ENCODE results near the gene PDE8A. TPM values are rescaled to one million over a fixed set of nuclear protein-coding genes. Genes with fewer than 3 reads are reported as not detected.

PDE8A gene
- total and polyA plus RNA-seq, 2 donors (not counting 1 experiment from before 2014, with no cell fraction given), result 17.4 to 51.1 TPM

- Mint-ChIP-seq H3K4me1 (peaks cover 4% of the 10 kb centered on the region), H3K27me3 (peaks cover 24% of the 10 kb centered on the region), H3K27ac (no peak overlapping the region), H3K9me3 (ENCODE audit: insufficient read depth) (no peaks in the 10 kb centered on the region), H3K4me3 (no peak overlapping the region)
- Histone ChIP-seq H2AFZ (ENCODE audit: insufficient read depth, low read depth, low read length, poor library complexity, severe bottlenecking) (no peak overlapping the region), H3K9ac (ENCODE audit: low read length) (no peak overlapping the region), H3K79me2 (ENCODE audit: control insufficient read depth, insufficient read depth, low read length) (no peaks in the 10 kb centered on the region), H3K4me2 (replicated peaks; ENCODE audit: low read depth, low read length, poor library complexity, severe bottlenecking) (no peak overlapping the region), H3K27me3 (replicated peaks in 1 of 4; ENCODE audit: control extremely low read depth in 1 of 4, control insufficient read depth in 3 of 4, insufficient read depth in 4 of 4, low read length in 3 of 4) (peaks cover 0 to 8% (median 0%) of the 10 kb centered on the region in 4 experiments), H3K4me1 (ENCODE audit: control insufficient read depth in 2 of 2, insufficient read depth in 2 of 2, low read length in 2 of 2) (no peaks in the 10 kb centered on the region), H3K36me3 (replicated peaks in 1 of 2; ENCODE audit: control extremely low read depth in 1 of 2, control insufficient read depth in 1 of 2, extremely low read depth in 1 of 2, insufficient read depth in 2 of 2, low read length in 1 of 2) (no peaks in the 10 kb centered on the region), H3K4me3 (ENCODE audit: control extremely low read depth in 1 of 5, extremely low read depth in 1 of 5, insufficient read depth in 1 of 5, low read depth in 2 of 5, low read length in 4 of 5) (no peak overlapping the region), H3K27ac (ENCODE audit: low read length in 2 of 2) (no peak overlapping the region), H4K20me1 (ENCODE audit: control insufficient read depth, insufficient read depth, low read length, poor library complexity, severe bottlenecking) (no peaks in the 10 kb centered on the region), H3K9me3 (ENCODE audit: control extremely low read depth in 1 of 3, control insufficient read depth in 2 of 3, insufficient read depth in 1 of 3, low read length in 2 of 3) (peaks cover 0 to 5% (median 4%) of the 10 kb centered on the region in 3 donors)
- ATAC-seq (ENCODE audit: low read depth) (no peak), DNase-seq (no peak)
- intact Hi-C loops (cut with micrococcal nuclease), result no loop called here
- ChIA-PET CTCF (interaction anchor here (0.6 kb wide), 2 partner anchors 59 to 81 kb away, joined by 3 read pairs; no protein-coding TSS in a partner anchor), POLR2A (no interaction called here)
- WGBS (ENCODE audit: insufficient coverage), result 87% methylated on average over 2 of the region's 3 CpGs
- TF ChIP-seq CTCF (IDR thresholded peaks at IDR 0.05) (no peak), EZH2 (IDR thresholded peaks at IDR 0.05; ENCODE audit: borderline replicate concordance, insufficient read depth, low read depth, low read length, poor library complexity, severe bottlenecking) (no peak)
Observed at GRCh38 chr15:84962955-84963354, 18.7 kb upstream of the PDE8A start.

- no peak overlapping the region for H3K27ac Mint-ChIP-seq
- ChIA-PET POLR2A (no interaction called here), CTCF (interaction anchor here (1.2 kb wide), 1 partner anchor 29 kb away, joined by 3 read pairs; no protein-coding TSS in a partner anchor)
- no peaks in the 10 kb centered on the region for H3K4me1 ChIP-seq (ENCODE audit: control insufficient read depth in 2 of 2, insufficient read depth in 2 of 2, low read length in 2 of 2)
- intact Hi-C loops (cut with micrococcal nuclease), result no loop called here
- H3K4me1 Mint-ChIP-seq, result no peaks in the 10 kb centered on the region
- no peak for ATAC-seq (ENCODE audit: low read depth)
- no peaks in the 10 kb centered on the region for H3K36me3 ChIP-seq (replicated peaks in 1 of 2; ENCODE audit: control extremely low read depth in 1 of 2, control insufficient read depth in 1 of 2, extremely low read depth in 1 of 2, insufficient read depth in 2 of 2, low read length in 1 of 2)
- TF ChIP-seq EZH2 (IDR thresholded peaks at IDR 0.05; ENCODE audit: borderline replicate concordance, insufficient read depth, low read depth, low read length, poor library complexity, severe bottlenecking) (no peak), CTCF (IDR thresholded peaks at IDR 0.05) (no peak)
- H3K9ac ChIP-seq (ENCODE audit: low read length), result no peak overlapping the region
- no peaks in the 10 kb centered on the region for H4K20me1 ChIP-seq (ENCODE audit: control insufficient read depth, insufficient read depth, low read length, poor library complexity, severe bottlenecking)
- H3K27me3 Mint-ChIP-seq, result peaks cover 16% of the 10 kb centered on the region
- no peak overlapping the region for H3K27ac ChIP-seq (ENCODE audit: low read length in 2 of 2)
- WGBS (ENCODE audit: insufficient coverage), result 64% methylated on average over 3 of the region's 3 CpGs
- no peak overlapping the region for H3K4me2 ChIP-seq (replicated peaks; ENCODE audit: low read depth, low read length, poor library complexity, severe bottlenecking)
- H2AFZ ChIP-seq (ENCODE audit: insufficient read depth, low read depth, low read length, poor library complexity, severe bottlenecking), result no peak overlapping the region
- peaks cover 0 to 8% (median 0%) of the 10 kb centered on the region in 4 experiments for H3K27me3 ChIP-seq (replicated peaks in 1 of 4; ENCODE audit: control extremely low read depth in 1 of 4, control insufficient read depth in 3 of 4, insufficient read depth in 4 of 4, low read length in 3 of 4)
- no peak overlapping the region for H3K4me3 Mint-ChIP-seq
- H3K9me3 ChIP-seq (ENCODE audit: control extremely low read depth in 1 of 3, control insufficient read depth in 2 of 3, insufficient read depth in 1 of 3, low read length in 2 of 3), result peaks cover 0 to 5% (median 4%) of the 10 kb centered on the region in 3 donors
- no peak overlapping the region for H3K4me3 ChIP-seq (ENCODE audit: control extremely low read depth in 1 of 5, extremely low read depth in 1 of 5, insufficient read depth in 1 of 5, low read depth in 2 of 5, low read length in 4 of 5)
- no peaks in the 10 kb centered on the region for H3K9me3 Mint-ChIP-seq (ENCODE audit: insufficient read depth)
- no peaks in the 10 kb centered on the region for H3K79me2 ChIP-seq (ENCODE audit: control insufficient read depth, insufficient read depth, low read length)
- no peak for DNase-seq
Observed at GRCh38 chr15:84967380-84967779, 14.3 kb upstream of the PDE8A start.

Measured in B cell (primary cell).